Activated CD4-positive, alpha-beta T cell treated with anti-CD3 and anti-CD28 coated beads, Interleukin-2, amount 50 U/mL, for 24 hours (primary cell): ENCODE results near the gene EXOC1L.

Experiments
- DNase-seq, 2 donors: peaks; one replicate each; pipeline ENCODE4 v3.0.0-alpha.2; 2020; ENCODE audit warnings: low read depth in 1 of 2, low spot score in 1 of 2

The EXOC1L gene, protein sequence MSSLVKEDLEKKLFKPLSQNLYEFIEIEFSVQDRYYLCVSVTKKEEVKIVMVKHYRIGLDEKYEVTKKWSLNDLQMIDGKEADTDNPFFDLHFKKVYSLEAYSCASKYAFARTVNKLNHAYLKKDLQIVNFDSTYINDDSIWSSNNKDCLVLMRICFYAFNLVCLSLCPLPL

DNA sequence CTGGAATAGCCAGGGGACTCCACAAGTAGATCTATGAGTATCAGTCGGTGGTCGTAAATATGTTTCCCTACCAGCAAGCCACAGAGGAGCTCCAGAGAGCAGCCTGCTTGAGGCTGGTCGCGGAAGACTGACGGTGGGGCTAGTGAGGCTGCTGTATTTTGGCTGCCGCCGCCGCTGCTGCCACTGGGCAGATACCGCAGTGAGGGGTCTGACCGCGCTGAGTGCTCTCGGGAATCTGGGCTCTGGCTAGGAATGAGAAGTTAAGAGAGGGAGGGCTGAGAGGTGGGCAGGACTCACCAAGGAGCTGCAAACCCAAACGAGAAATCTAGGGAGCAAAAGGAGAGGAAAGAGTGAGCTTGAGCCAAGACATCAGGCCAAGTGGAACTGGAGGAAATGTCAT, at the start of gene EXOC1L:
TSS of gene EXOC1L (plus strand) at position 157 of the 400 bp plus-strand sequence. CDS start at position 394, 237 bp downstream.
- DNase-seq: peak in 1 of 2 donors; percentile 1

DNA sequence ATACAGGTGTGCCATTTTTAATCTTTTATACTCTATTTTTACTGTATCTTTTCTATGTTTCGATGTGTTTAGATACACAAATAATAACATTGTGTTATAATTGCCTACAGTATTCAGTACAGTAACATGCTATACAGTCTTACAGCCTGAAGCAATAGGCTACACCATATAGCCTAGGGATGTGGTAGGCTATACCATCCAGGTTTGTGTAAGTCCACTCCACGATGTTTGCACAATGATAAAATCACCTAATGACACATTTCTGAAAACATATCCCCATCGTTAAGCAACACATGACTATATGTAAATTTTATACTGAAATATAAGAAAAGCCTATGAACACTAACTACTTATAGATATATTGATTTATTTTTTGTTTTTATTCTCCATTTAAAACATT, 48.9 kb upstream of the EXOC1L start:
- DNase-seq: no peak

DNA sequence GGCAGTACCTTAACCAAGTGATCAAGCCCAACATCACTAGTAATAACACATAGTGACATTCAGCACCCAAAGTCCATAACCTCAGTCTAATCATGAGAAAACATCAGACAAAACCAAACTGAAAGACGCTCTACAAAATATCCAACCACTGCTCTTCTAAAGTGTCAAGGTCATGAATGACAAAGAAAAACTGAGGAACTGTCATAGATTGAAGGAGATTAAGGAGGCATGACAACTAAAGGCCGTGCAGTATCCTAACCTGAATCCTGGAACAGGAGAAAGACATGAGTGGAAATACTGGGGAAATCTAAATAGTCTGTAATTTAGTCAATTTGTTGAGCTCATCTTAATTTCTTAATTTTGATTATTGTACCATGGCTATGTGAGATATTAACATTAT, 38.2 kb upstream of the EXOC1L start:
- no peak for DNase-seq

DNA sequence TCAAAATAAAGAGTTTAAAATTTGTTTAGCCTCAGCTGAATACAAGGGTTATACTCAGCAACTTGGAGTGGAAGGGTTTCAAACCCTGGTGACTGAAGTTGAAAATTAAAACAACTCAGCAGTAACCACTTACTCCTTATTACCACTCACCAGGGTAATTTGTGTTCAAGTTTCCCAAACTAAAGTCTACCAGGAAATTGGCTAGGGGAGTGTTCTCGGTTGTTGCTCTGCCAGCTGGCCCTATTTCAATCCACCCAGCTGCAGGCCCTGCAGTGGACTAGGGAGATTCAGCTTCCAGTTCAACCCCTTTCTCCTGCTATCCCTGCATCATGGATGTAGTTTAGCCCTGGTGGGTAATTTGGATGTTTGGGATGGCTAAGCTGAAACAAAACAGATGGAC, 37.8 kb upstream of the EXOC1L start:
- DNase-seq: no peak

DNA sequence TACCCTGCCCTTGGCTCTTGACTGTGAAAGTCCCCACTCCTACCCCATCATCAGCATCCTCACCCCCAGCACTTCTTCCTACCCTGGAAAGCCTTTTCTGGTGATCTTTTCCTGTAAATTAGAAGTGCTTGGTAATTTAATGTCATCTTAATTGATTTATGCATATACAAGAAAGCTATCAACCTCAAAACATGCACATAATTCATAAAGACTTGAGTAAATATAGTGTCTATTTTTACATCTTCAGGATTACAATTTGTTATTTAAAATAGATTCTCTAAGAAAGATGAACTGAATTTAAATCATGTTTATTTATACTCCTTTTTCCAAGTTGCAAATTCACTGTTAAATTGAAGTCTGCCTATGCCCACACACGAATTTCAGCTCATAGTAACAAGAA, 36.0 kb upstream of the EXOC1L start:
- DNase-seq: no peak

DNA sequence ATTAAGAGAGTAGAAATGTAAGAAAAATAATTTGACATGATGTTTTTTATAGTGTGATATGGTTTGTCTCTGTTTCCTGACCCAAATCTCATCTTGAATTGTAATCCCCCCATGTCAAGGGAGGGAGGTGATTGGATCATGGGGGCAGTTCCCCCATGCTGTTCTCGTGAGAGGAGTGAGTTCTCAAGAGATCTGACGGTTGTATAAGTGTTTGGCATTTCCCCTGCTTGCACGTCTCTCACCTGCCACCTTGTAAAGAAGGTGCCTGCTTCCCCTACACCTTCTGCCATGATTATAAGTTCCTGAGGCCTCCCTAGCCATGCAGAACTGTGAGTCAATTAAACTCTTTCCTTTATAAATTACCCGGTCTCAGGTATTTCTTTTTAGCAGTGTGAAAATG, 34.8 kb upstream of the EXOC1L start:
- DNase-seq: no peak

DNA sequence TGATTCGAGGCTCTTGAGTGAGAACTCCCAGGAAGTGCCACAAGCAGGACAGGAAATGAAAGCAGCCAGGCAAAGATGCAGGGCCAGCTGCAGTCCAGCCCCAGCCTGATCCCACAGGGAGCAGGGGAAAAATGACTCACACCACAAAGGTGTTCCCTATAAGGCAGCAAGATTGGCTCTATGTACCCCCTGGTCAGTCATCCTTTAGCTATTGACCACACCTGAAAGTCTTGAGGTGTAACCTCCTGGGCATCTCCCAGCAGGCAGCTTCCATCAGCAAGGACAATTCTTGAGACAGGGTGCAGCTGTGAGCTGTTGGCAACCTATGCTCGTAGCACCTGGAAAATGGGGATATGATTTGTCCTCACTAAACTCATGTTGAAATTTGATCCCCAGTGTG, 27.9 kb upstream of the EXOC1L start:
- DNase-seq: no peak

DNA sequence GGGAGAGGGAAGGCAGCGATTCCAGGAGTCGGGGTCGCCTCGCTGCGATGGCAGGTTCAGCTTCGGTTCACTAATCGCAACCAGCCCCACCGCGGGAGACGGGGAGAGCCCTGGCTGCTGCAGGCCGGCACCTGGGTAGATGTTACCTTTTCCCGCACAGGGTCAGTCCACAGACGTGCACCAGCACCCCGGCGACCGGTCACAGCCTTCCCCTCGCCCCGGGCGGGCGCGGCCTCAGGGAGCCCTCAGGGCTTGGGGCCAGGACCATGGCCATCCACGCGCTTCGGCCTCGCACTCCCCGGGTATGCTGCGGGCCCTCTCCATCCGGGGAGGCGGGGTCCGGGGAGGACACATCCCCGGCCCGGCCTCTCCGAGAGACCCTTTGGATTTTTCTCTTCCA, 26.1 kb upstream of the EXOC1L start:
- DNase-seq: no peak

DNA sequence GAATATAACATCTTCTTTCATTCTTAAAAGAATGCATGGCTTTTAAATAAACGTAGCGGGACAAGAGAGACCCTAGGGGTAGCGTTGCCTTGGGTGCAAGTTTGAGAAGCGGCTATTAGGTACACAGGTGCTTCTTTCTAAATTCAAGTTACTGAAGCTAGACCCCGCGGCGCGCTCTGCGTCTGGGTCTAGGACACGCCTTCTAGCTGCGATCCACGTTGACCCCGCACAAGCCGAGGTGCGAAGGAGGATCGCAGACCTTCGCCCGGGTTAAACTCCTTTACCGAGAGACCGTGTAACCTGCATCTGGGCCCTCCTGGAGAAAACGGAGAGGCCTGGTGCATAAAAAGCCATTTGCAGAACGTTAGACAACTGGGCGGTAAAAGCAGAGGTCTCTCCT, 25.5 kb upstream of the EXOC1L start:
- DNase-seq: no peak

DNA sequence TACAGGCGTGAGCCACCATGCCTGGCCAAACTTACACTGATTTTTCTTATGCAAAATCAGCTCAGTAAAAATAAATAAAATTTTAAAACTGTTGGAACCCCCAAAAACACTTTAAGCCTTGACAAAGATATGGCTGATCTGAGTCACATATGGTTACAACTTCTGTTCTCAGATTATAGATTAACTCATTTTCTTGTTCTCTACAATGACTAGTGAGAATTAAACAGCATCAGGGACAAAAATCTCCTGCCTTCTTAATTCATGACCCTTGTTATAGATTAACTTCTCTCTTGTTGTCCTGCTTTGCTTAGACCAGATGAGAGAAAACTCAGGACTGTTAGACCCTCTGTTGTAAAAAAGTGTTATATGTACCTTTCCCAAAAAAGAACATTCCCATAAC, 24.2 kb upstream of the EXOC1L start:
- DNase-seq: no peak

DNA sequence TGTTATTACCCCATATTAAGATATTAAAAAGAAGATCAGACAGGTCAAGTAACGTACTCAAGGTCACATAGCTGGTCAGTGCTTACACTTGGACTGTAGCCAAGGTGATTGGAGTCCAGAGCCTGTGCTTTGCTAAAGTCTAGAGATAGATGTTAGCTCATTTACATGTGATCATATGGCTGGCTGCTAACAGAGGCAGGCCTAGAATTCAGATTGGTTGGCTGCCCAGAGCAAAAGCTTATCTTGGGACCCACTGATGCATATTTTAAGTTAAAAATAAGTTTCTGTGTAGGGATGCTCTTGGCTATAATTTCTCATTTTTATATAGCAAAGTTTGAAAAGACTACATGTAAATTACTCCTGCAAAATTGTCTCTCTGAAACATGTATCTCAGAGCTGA, 18.1 kb upstream of the EXOC1L start:
- DNase-seq: no peak

DNA sequence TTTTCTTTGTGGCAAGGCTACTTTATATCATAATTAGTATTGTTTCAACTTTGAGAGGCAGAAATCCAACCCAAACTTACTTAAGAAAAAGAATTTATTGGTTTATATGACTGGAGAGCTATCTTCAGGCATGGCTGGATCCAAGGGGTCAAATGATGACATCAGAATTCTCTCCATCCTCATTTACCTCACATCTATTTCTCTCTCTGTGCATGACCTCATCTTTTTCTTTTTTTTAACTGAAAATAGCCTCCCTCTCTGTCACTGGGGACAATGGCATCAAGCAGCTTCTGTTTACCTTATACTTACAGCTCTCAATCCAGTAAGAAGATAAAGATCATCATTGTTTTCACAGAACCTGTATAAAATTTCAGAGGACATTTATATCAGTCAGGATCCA, 12.0 kb upstream of the EXOC1L start:
- DNase-seq: no peak

DNA sequence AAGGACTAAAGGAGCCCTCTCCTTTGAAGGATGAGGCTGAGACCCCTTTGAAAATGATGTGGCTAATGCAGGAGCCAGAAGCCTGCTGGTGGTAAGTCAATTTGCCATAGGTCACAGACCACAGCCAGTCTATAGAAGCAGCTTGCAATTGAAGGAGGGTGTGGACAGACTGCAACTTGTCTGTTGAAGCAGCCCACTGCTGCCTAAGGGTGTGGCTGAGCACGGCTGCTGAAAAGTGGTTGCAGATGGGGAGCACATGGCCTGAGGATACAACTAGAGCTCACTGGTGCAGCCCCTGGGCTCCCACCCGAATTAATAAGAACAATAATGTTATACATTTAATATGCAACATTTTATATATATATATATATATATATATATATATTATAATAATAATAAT, 11.4 kb upstream of the EXOC1L start:
- DNase-seq: no peak

DNA sequence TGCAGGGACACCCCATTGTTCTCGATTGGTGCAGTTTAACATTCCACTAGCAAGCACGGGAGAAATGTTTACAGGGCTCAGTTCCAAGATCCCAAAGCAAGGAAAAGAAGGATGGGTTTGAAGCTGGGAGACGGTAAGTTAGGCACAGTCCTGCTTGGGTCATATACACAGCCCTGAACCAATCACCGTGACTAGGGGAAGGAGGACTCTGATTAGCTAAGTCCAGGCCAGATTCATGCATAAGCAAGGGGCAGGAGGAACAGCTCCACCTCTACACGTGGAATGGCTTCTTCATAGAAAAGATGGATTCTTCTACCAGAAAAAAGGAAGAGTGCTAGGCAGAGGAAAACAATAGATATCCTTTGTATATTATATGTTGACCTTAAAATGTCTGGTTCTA, 11.0 kb upstream of the EXOC1L start:
- no peak for DNase-seq

DNA sequence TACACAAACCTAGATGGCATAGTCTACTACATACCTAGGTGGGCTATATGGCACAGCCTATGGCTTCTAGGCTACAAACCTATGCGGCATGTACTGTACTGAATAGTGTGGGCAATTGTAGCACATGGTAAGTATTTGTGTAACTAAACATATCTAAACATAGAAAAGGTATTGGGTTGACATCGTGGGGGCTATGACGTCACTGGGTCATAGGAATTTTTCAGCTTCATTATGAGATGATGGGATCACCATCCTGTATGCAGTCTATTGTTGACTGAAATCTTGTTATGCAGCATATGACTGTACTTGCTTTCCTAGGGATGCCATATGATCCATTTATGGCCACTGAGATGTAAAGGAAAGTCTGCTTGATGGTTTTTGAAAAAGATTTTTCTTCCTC, 1.9 kb upstream of the EXOC1L start:
- DNase-seq: no peak

DNA sequence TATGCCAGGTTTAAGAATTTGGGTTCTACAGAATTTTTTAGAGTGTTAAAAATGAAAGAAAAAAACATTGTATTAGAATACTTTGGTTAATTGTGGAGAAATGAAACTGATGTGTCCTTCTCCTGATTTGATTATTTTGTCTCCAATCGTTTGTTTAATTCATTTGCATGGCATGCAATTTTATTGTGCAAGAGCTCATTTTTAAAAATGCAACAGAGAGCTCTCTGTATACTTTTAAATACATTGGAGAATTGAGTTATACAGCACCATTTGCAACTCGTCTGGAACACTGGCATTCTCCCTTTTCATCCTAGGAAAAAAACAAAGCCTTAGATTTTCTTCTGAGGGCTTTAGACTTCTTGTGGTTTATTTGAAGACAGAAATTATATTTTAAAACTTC, 689 bp downstream of the EXOC1L start:
- no peak for DNase-seq

DNA sequence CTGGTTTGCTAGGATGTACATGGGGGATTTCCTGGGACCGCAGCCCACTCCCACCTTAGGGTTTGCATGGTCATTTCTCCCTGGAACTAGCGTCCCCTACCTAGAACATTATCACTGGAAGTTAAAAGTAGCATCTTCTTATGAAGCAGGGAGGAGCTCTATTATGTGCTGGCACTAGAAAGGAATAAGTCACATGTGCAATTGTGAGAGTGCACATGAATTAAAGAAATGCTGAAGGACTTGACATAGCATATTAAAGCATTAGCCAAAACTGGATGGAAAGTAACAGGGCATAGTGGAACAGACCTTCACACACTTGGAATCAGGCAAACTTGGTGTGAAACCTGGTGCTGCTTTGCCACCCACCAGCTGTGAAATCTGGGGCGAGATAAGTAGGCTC, 2.7 kb downstream of the EXOC1L start:
- DNase-seq: no peak

DNA sequence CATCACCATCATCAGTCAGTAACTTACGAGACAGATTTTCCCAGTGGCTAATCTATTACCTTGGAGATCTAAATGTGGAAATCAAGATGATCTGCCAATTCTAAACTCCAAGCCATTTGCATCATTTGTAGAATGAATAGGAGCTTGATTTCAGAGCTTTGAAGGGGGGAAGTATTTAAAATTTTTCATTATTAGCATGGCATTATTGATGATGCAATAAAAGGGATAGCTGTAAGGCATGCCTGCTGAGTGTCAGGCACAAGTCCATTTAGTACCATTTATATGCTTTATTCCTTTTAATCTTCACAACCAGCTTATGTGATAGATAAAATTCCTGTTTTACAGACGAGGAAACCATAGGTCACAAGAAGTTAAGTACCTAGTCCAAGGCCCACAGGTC, 5.3 kb downstream of the EXOC1L start:
- DNase-seq: no peak

DNA sequence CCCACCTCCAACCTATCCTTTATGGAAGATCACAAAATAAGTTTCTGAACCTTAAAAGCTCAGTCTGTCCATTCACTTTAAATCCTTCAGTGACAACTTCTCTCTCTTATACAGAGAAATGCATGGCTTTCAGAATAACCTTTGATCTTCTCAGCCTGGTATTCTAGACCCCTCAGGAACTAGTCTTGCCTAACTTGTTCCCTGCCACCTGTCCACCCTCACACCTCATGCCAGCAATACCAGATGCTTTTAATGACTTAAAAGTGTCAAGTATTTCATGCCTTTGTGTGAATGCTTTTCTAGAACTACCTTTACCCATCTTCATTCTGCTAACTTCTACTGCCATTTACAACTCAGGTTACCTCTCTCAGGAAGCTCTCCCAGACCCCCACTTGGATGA, 7.4 kb downstream of the EXOC1L start:
- DNase-seq: no peak

DNA sequence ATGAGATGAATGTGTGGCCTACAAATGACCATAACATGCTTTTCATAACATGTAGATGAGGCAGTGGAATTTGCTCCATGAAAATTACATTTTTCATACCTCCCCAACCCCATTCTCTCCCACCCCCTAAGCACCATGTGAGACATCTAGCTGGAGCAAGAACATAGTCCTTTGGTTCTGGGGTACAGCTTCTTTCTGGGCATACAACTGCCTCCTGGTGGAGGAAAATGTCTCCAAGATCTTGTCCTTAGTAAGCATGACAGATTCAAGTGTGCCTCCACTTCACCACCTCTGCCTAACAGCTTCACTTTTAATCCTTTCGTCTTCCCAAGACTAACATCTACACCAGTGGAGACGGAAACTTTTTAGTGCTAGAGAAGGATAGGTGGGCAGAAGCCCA, 8.0 kb downstream of the EXOC1L start:
- DNase-seq: no peak

DNA sequence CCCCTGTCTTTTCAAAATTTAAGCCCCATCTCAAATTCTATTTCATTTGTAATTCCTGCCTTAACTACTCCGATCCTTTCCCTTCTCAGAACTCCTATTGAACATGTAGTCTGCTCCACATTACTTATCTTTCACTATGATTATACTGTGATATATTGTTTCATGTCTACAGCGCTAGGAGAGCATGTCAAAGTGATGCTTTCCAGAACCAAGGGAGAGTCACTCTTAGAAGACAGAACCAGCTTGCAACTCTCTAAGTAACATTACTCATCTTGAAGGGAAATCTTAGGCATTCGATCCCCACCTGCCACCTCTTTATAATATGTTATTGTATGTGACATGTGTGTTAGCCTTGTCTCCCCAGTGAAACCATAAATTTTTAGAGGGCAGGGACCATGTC, 10.5 kb downstream of the EXOC1L start:
- DNase-seq: no peak

DNA sequence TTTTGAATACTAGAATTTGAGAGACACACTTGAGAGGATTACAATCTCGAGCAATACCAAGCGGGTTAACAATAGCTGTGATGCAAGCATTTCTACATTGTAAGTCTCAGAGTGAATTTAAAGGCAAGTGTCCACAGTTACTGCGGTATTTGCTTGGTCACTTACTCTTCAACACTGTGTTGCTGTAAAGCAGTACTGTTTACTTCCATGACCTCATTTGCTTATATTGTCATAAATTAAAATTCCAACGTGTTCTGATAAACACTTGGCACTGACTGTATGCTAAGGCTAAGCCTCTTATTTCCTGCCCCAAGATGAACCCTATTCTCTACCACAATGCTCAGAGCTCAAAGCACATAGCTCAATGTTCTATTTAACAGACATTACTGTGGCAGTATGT, 11.1 kb downstream of the EXOC1L start:
- DNase-seq: no peak

DNA sequence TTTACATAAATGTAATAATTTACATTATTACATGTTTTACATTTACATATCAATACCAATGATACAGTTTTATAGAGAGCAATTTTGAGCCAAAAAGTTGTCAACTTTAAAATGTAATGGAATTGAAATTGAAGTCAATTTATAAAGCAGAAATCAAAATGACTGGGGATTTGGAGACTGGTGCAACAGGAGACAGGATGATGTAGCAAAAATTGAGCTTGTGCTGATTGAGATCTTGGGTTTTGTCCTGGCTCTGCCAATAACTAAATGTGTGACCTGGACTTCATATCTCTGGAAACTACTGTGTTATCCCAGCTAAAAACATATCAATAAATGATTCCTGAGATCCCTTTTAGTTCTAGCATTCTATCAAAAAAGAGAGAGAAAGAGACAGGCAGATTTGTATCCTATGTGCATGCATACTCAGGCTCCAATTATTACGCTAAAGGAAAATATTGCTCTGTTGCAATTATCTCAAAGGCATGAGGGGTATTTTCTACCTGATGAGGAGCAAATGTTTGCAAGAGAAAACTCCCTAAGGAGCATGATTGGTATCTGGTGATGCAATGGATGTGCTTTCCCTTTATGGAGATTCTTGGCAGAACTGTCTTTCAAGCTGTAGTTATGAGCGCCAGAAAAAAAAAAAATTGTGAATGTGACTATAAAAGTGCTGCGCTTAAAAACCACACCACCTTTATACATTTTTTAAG, 14.7 kb downstream of the EXOC1L start:
- no peak for DNase-seq
